Measurements from ENCODE around the gene ULK1. TPM values are rescaled to one million over a fixed set of nuclear protein-coding genes. Genes with fewer than 3 reads are reported as not detected.
A peak's percentile ranks its signal among the peaks of the same experiment; 100 is the strongest.

Gene ULK1
- total and polyA plus RNA-seq, 9 donors: 4.5 to 70.1 (median 46.8) TPM

- Histone ChIP-seq H3K27ac (no peak overlapping the region), H3K27me3 (no peaks in the 10 kb centered on the region), H3K36me3 (no peaks in the 10 kb centered on the region), H3K4me3 (no peak overlapping the region), H3K4me1 (ENCODE audit: insufficient read depth) (no peaks in the 10 kb centered on the region), H3K9me3 (no peaks in the 10 kb centered on the region)
- DNase-seq: peak in 1 of 5 donors; percentile 18
- 94 to 96% (median 96%) methylated on average over 10 of the region's 10 CpGs for WGBS, 3 donors
- TF ChIP-seq EP300 (IDR thresholded peaks at IDR 0.05): no peak
- TF ChIP-seq, protein P1, sequence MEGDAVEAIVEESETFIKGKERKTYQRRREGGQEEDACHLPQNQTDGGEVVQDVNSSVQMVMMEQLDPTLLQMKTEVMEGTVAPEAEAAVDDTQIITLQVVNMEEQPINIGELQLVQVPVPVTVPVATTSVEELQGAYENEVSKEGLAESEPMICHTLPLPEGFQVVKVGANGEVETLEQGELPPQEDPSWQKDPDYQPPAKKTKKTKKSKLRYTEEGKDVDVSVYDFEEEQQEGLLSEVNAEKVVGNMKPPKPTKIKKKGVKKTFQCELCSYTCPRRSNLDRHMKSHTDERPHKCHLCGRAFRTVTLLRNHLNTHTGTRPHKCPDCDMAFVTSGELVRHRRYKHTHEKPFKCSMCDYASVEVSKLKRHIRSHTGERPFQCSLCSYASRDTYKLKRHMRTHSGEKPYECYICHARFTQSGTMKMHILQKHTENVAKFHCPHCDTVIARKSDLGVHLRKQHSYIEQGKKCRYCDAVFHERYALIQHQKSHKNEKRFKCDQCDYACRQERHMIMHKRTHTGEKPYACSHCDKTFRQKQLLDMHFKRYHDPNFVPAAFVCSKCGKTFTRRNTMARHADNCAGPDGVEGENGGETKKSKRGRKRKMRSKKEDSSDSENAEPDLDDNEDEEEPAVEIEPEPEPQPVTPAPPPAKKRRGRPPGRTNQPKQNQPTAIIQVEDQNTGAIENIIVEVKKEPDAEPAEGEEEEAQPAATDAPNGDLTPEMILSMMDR (IDR thresholded peaks at IDR 0.05): no peak
- TF ChIP-seq POLR2A (IDR thresholded peaks at IDR 0.05): no peak
- intact Hi-C loops (cut with DNase I): no loop called here
These were observed 49.5 kb downstream of the ULK1 start for GRCh38 chr12:131943876-131944275.

DNA sequence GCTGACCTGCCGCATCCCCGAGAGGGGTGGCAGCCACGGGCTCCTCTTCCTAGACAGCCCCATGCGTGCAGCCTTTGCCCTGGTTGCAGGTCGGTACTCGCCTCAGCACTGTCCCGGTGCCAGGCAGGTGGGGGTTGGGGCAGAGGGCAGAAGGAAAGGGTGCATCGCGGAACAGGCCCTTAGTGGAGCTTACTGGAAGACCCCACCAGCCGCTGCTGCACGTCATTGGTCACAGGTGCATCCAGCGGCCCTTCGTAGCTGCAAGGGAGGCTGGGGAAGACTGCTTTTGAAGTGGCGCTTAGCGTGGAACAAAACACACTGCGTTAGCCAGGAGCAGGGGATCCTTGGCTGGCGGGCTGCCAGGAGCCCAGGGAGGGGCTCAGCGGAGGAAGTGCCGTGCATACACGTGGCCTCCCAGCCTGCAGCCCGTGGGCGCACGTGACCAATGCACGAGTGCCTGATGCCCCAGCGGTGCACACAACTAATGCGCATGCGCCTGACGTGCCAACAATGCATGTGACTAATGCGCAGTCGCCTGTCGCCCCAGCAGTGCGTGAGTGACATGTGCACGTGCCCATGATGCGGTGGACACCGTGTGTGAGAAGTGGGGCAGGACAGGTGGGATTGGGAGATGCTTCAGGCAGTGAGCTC is 50.3 kb downstream of the ULK1 start:
- WGBS, 3 donors: 88 to 91% (median 91%) methylated on average over 35 of the region's 35 CpGs
- H3K9me3 ChIP-seq: no peaks in the 10 kb centered on the region
- H3K4me3 ChIP-seq: no peak overlapping the region
- no peaks in the 10 kb centered on the region for H3K36me3 ChIP-seq
- DNase-seq: peak in 3 of 5 donors; percentile 37 to 43 (median 42)
- H3K27ac ChIP-seq: no peak overlapping the region
- H3K27me3 ChIP-seq: no peaks in the 10 kb centered on the region
- no peak for TF ChIP-seq POLR2A (IDR thresholded peaks at IDR 0.05)
- TF ChIP-seq EP300 (IDR thresholded peaks at IDR 0.05): no peak
- TF ChIP-seq, protein P1 (IDR thresholded peaks at IDR 0.05): no peak
- intact Hi-C loops (cut with DNase I): no loop called here
- no peaks in the 10 kb centered on the region for H3K4me1 ChIP-seq (ENCODE audit: insufficient read depth)

- H3K9me3 ChIP-seq: no peaks in the 10 kb centered on the region
- H3K27me3 ChIP-seq: no peaks in the 10 kb centered on the region
- peaks cover 5% of the 10 kb centered on the region for H3K4me1 ChIP-seq (ENCODE audit: insufficient read depth)
- peak overlapping the region in 1 of 2 donors; percentile 3 for H3K27ac ChIP-seq
- H3K36me3 ChIP-seq: no peaks in the 10 kb centered on the region
- 58 to 65% (median 60%) methylated on average over 6 of the region's 6 CpGs for WGBS, 3 donors
- intact Hi-C loops (cut with DNase I): no loop called here
- no peak for DNase-seq
- TF ChIP-seq, protein P1 (IDR thresholded peaks at IDR 0.05): no peak
- TF ChIP-seq POLR2A (IDR thresholded peaks at IDR 0.05) (no peak), EP300 (IDR thresholded peaks at IDR 0.05) (no peak)
- no peak overlapping the region for H3K4me3 ChIP-seq
These were observed 52.3 kb downstream of the ULK1 start for GRCh38 chr12:131946757-131947156.

- WGBS, 3 donors: 29 to 38% (median 35%) methylated on average over 8 of the region's 8 CpGs
- intact Hi-C loops (cut with DNase I): loop anchor here in 1 of 4 donors (2.0 kb wide), 1 partner anchor 19 kb away; the partner anchor contains the start of gene PUS1
- Histone ChIP-seq H3K4me3 (no peak overlapping the region), H3K9me3 (no peaks in the 10 kb centered on the region), H3K36me3 (no peaks in the 10 kb centered on the region), H3K27me3 (no peaks in the 10 kb centered on the region), H3K4me1 (ENCODE audit: insufficient read depth) (peaks cover 6% of the 10 kb centered on the region), H3K27ac (peak overlapping the region in 1 of 2 donors; percentile 3)
- TF ChIP-seq EP300 (IDR thresholded peaks at IDR 0.05): no peak
- no peak for TF ChIP-seq POLR2A (IDR thresholded peaks at IDR 0.05)
- peak in 3 of 5 donors; percentile 16 to 26 (median 22) for DNase-seq
These were observed 53.1 kb downstream of the ULK1 start for GRCh38 chr12:131947482-131948027.

Data from ovary (tissue), 9 donors.